GM18951 (cell line): ENCODE results near the gene PSMC3.
A peak's percentile ranks its signal among the peaks of the same experiment; 100 is the strongest.

Experiments
- POLR2A ChIP-seq: IDR thresholded peaks from 4 replicates; pipeline ENCODE4 v1.6.1; 2011; ENCODE audit warnings: mild to moderate bottlenecking; ENCODE audit not compliant: insufficient read length, insufficient read depth; ENCODE audit errors: extremely low read depth
- in situ Hi-C: fragments of 300-500 bp; cut with MboI; formaldehyde crosslinking; loops from one replicate; pipeline ENCODE4 v1.12.0; 2022; ENCODE audit warnings: low sequenced_read_pairs, mixed read lengths, inconsistent platforms; ENCODE audit not compliant: unreplicated experiment

The PSMC3 gene

GRCh38 chr11:47415091-47415854, 11.0 kb downstream of the PSMC3 start:
- no peak for TF ChIP-seq POLR2A

GRCh38 chr11:47414685-47415070, 11.6 kb downstream of the PSMC3 start:
- in situ Hi-C loops = no loop called here
- no peak for TF ChIP-seq POLR2A

More at GRCh38 chr11:47415091-47415854, 11.0 kb downstream of the PSMC3 start:
- in situ Hi-C loops = no loop called here

GRCh38 chr11:47413908-47414684, 12.1 kb downstream of the PSMC3 start:
- in situ Hi-C loops = no loop called here
- no peak for TF ChIP-seq POLR2A

GRCh38 chr11:47413351-47413750, 12.9 kb downstream of the PSMC3 start:
- no peak for TF ChIP-seq POLR2A
- in situ Hi-C loops = no loop called here

GRCh38 chr11:47411884-47412746, 14.1 kb downstream of the PSMC3 start:
- no peak for TF ChIP-seq POLR2A
- in situ Hi-C loops = no loop called here

GRCh38 chr11:47410370-47411264, 15.6 kb downstream of the PSMC3 start:
- in situ Hi-C loops = no loop called here
- no peak for TF ChIP-seq POLR2A

- TF ChIP-seq POLR2A = no peak
- in situ Hi-C loops = no loop called here
Measured at GRCh38 chr11:47409440-47410369, 16.5 kb downstream of the PSMC3 start.

GRCh38 chr11:47408598-47409439, 17.4 kb downstream of the PSMC3 start:
- in situ Hi-C loops = no loop called here
- no peak for TF ChIP-seq POLR2A

- in situ Hi-C loops = no loop called here
- peak; percentile 80 for TF ChIP-seq POLR2A
Measured at GRCh38 chr11:47407746-47408590, 18.3 kb downstream of the PSMC3 start, which contains the start of gene SLC39A13. TSS of gene SLC39A13 (plus strand) at chr11:47408590. CDS start at chr11:47410095, 1,505 bp downstream.
